Measurements from ENCODE around the gene KAT2A.

KAT2A gene

GRCh38 chr17:42090964-42091790 lies 30.0 kb downstream of the KAT2A start:
- DNase-seq, result no peak

DNA sequence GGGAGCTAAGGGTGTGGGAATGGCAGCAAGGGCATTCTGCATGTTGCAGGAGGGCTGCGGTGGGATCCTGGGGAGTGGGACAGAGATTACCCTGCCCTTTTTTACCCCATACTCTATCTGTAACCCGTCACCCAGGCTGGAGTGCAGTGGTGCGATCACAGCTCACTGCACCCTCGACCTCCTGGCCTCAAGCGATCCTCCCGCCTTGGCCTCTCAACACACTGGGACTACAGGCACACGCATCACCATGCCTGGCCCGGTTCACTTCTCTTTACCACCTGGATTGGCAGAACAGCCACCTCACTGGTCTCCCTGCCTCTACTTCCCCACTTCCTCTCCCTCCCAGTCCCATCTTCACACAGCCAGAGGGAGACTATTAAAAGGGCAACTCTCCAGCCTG lies 32.4 kb downstream of the KAT2A start:
- DNase-seq, result no peak

DNA sequence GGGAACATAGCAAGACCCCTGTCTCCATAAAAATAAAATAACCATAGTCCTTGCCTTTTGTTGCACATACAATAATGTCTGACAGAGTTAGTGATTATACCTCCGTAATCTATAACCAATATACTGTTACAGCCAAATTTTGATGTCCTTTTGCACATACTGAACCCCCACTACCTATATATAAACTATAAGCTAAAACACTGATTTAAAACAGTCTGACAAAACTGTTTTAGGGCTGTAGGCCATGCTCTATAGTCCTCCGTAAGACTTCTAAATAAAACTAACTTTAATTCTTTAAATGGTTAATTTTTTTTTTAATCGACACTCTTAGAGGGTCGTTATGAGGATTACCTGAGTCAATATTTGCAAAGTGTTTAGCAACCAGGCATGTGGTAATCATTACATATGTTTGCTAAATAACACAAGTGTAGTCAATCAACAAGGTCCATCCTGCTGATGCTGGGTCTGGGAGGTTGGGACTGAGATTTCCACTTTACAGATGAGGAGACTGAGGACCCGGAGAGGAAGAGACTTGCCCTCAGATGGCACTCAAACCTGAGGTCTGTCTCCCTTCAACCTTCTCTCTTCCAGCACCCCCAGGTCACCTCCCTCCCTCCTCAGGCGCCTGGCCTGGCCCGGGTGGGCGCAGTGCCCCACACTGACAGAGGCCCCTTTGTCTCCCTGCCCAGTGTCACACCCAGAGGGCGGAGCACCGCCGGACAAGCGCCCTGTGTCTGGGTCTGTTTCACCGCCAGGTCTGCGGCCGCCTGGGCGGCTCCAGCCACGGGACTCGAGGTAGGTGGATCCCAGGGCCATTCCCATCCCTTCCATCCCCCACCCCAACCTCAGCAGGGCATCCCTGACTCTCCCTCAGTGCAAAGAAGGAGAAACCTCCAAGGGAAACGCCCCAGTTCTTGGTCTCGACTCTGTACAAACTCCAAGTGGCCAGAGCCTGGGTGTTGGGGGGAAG lies 33.1 kb downstream of the KAT2A start:
- DNase-seq, result no peak

DNA sequence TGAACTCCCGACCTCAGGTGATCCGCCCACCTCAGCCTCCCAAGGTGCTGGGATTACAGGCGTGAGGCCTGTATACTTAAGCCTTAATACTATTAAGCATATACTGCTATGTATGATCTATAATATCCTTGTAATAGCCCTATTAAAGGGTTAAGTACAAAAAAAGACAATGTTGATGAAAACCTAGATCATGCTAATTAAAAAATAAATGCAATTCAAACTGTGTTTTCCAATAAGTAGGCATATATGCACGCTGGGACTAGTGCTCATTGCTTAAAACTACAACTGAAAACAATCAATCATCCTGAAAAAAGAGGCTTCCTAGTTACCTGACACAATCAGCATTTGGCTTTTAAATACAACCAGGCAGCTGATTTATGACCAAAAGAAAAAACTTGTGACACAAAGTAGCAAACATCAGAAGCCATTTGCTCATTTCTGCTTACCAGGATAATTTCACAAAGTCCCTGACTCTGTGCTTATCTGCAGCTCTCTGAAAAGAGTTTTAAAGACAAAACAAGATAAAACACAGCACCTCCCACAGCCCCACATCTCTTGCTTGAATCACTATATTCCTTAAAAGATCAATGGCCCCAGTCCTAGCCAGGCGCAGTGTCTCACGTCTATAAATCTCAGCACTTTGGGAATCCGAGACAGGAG lies 34.0 kb downstream of the KAT2A start:
- DNase-seq, result no peak

GRCh38 chr17:42081516-42082129 lies 39.5 kb downstream of the KAT2A start:
- DNase-seq, result no peak

GRCh38 chr17:42079541-42079940 lies 41.6 kb downstream of the KAT2A start:
- no peak for DNase-seq

- DNase-seq, result no peak
These were observed 42.6 kb downstream of the KAT2A start for GRCh38 chr17:42078396-42079043.

DNA sequence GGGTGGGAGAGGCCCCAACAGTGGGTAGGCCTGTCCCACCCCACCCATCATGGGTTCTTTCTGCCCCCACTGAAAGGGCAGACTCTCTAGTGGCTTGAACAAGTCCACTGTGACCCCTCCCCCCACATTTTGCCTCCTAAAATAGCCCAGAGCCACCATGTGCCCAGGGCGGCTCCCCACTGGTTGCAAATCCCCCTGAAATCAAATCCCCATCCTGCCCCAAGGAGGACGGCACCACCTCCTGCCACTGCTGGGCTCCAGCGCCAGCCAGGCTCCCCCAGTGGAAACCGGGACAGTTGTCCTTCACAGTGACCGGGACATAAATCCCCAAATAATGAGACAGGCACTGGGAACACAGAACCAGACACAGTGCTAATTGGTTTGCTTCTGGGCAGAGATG lies 43.4 kb downstream of the KAT2A start:
- no peak for DNase-seq

DNA sequence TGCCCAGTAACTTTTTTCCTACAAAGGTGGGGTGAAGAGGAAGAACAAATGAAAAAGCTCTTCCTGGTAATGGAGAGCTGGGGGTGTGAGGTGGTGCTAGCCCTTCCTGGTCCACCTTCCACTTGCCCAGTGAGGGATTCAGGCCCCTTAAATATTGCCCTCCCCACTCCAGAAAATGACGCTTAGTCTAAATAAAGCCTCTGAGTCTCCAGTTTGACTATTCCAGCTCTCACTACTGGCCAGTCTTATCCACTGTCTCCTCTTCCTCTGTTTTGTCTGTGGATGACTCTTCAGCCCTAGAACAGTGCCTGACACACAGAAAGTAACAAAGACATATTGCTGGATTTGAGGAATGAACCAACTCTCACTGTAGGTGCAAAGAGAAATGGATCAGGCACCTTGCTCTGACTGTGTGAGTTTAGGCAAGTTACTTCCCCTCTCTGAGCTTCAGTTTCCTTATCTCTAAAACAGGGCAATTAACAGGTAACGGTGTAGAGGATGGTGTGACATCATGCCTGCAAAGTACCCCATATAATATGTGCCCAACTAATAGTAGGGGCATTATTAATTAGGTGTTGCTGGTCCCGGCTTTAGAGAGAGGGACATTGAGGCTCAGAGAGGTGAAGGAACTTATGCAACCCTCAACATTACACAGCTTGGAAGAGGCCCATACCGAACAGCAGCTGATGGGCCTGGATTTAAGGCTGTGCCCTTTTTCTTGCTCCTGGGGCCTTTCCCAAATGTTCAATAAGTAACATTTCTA lies 44.2 kb downstream of the KAT2A start:
- DNase-seq, result no peak

- no peak for DNase-seq
These were observed 45.4 kb downstream of the KAT2A start for GRCh38 chr17:42075789-42076188.

- no peak for DNase-seq
These were observed 48.6 kb downstream of the KAT2A start for GRCh38 chr17:42072323-42073187.

- no peak for DNase-seq
These were observed 49.4 kb downstream of the KAT2A start for GRCh38 chr17:42071810-42072209.

- DNase-seq, result no peak
These were observed 52.2 kb downstream of the KAT2A start for GRCh38 chr17:42068979-42069378.

DNA sequence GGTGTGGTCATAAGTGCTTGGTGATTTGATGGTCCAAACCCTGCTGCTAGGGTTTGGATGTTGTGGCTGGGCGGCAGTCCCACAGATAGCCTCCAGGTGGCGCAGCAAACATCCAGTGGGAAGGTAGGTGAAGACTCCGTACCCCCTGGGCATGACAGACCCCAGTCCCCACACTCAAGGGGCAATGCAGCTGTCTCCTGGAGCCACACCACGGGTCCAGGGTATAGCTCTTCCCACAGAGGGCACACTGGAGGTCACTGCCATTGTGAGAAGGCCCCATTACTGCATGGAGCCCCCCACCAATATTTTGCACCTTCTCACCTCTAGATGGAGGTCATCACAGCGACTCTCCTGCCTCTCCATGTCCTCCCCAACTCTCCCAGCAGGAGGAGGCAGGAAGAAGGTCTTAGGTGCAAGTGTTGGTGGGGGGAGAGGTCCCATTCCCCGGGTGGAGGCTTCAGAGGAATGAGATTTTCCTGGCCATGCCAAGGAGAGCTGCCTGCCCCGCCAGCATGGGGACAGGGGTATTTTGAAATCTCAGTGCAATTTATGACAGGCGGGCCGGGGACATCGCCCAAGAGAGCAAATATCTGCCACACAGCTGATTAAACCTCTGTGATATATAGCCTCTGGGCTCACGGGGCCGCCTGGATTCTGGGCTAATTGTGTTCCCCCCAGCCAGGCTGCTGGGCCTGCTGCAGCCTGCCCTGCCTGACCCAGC lies 53.6 kb downstream of the KAT2A start:
- peak; percentile 67 to 72 for DNase-seq

DNA sequence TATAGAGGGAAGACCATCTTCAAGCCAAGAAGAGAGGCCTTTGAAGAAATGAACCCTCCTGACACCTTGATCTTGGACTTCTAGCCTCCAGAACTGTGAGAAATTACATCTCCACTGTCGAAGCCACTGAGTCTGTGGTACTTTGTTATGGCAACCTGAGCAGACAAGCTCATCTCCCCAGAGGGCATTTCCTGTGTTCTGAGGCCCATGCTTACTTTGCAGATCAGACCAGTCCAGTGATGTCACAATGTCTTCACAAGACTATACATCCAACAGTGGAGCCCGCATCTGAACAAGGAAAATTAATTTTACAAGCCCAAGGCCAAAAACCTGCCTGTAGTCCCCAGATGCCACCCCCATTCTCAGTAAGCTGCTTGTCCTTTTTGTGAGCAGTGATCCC lies 56.0 kb downstream of the KAT2A start:
- DNase-seq, result peak in 1 of 2 donors; percentile 4

Data from CD4-positive, alpha-beta T cell treated with Interleukin-4 for 1 hour (primary cell).